Stomach (tissue), 4 donors: ENCODE data around the gene GFAP.

Source experiments
- EP300 ChIP-seq: sonication (generic); formaldehyde crosslinking; IDR thresholded peaks from one replicate; pipeline ENCODE4 v1.6.1; 2017; ENCODE audit warnings: antibody characterized with exemption
- POLR2A ChIP-seq, 4 donors: fragments of 450-650 bp; IDR thresholded peaks; one replicate each; pipeline ENCODE4 v1.6.1; 2016; ENCODE audit warnings: antibody characterized with exemption in 4 of 4, control low read depth in 2 of 4, mild to moderate bottlenecking in 1 of 4, moderate library complexity in 1 of 4

DNA sequence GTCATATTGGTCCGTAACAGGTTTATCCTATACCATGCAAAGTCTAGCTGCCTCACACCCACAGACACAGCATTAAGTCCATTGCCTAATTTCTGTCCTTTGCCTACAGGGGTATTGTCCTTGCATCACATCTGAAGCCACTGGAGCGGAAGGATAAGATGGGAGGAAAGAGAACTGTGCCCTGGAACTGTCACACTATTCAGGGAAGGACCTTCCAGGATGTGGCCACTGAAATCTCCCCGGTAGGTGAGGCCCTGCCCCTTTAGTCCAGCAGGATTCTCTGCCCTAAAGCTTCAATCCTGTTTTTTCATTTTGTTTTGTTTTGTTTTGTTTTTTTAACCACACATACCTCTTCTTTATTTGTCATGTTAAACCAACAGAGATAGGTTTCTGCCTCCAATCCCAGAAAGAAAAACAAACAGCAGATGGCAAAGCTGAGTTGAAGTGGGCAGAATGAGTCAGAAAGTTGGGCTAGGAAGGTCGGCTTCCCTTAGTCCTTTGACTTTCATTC is 13.8 kb downstream of the GFAP start:
- TF ChIP-seq POLR2A (IDR thresholded peaks at IDR 0.05): no peak
- no peak for TF ChIP-seq EP300
